ENCODE measurements around the gene C1orf167.
"Not testable (repeated sequence)": the region's sequence is repeated elsewhere in the genome, so short reads cannot be mapped to it uniquely, and the experiment has no call there.

Gene C1orf167

DNA sequence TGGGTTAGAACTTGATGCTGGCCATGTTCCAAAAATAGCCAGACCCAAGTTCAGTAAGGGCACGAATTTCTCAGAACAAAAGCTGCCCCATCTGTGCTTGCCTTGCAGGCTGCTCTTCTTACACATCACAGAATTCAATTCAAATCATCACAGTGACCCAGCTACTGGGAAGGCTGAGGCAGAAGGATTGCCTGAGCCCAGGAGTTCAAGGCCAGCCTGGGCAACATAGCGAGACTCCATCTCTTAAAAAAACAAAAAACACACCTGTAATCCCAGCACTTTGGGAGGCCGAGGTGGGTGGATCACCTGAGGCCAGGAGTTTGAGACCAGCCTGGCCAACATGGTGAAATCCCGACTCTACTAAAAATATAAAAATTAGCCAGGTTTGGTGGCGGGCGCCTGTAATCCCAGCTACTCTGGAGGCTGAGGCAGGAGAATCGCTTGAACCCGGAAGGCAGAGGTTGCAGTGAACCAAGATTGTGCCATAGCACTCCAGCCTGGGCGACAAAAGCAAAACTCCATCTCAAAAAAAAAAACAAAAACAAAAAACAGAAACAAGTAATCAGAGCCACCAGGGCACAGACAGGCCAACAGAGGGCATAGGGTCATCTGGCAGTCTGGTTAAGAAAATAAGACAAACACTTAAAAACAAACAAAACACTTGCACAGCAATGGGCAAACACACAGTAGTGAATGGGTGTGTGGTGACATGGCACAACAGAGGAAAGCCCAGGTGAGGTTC, 42.1 kb downstream of the C1orf167 start:
- DNase-seq, result not testable (repeated sequence)

DNA sequence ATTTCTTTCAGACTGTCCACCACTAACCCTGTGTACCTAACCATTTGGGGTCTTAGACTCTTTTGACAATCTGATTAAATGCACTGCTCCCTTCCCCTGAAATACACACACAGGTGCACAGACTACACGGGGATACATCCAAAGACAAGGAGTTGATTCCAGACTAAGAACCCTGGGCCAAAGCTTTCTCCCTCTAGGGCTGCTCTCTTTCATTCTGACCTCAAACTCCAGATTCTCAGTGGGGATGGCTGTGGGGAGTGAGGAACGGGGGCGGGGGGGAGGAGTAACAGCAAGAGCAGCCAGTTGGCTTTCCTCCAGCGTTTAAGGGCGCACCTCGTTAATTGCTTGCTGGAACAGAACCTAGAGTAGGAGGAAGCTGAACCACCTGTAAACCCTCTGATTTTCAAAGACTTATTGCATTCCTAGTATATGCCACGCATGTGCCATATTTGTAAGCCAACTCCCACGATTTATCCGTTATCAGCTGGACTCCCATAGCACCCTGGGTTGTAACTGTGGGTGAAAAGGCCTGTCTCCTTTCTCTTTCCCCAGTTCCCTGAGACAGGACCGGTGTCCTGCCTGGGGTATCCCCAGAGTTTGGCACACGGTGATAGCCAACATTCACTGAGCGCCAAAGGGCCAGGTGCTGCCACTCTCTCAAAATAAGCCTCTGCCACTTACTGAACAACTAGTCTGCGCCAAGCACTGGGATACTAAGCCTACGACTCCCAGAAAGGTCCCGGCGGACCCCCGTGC, 42.9 kb downstream of the C1orf167 start:
- peak; percentile 40 to 49 for DNase-seq

DNA sequence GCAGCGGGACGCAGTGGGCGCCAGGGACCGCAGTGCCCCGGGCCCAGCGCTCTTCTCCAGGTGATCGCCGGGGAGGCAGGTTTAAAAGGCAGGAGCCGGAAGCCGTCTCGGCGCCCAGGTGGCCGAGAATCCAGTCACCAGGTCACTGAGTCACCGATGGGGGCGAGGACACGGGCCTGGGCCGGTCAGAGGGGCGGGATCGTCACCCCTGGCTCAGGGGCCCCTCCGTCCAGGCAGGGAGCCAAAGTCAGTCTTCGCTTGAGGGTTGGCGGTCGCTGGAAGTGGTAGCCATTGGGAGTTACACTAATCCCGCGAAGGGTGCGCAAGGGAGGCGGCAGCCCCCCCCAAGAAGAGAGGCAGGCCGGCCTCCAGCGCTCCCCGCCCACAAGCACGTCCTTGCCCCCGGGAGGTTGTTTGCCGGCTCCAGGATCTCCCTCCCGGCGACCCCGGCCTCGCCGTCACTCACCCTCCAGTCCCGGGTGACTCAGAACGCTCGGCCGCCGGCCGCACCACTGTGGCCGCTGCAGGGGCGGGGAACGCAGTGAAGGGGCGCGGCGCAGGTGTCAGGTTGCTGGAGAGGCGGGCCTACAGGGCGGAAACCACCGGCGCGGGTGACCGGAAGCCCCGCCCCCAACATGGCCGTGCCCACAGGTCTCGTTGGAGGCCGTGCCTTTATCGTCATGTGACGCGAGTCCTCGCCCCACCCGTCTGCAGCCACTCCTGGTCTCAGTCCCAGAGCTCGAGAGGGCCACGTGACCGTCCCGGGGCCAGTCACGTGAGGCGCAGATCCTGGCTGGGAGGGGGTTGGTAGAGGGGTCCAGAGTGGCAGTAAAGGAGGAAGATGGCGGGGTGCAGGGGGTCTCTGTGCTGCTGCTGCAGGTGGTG, 43.7 kb downstream of the C1orf167 start, which contains the start of the genes CLCN6 and MTHFR:
TSS of gene CLCN6 (plus strand) at position 770 of the 885 bp plus-strand sequence. CDS start at position 842, 72 bp downstream.
TSS of gene MTHFR (minus strand) at position 543 of the 885 bp plus-strand sequence. CDS start 2,848 bp downstream, outside the sequence.
- peak; percentile 99 for DNase-seq

DNA sequence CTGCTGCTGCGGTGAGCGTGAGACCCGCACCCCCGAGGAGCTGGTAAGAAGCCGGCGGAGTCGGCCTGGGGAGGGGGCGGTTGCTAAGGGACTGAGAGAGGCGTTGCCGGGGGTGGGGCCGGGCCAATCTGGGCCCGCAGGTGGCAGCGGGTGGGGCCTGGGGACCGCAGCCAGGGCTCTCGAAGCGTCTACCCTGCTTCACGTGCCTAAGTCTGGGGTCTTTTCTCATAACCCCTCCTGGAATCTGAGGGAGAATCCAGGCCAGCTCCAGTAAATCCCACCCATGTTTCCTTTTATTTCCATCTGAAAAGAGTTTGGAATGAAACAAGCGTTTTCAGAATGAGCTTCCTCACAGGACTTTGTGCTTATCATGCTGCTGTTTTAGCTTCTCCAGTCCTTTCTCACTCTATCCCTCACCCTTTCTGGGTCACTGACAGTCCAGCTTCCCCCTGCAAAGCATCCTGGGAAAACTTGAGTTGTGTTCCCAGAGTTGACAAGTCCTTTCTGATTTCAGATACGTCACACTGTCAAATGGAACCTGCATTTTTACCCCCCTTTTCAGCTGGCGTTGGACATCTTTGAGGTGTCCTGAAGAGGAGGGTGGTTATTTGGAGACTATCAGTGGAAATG, 44.4 kb downstream of the C1orf167 start:
- DNase-seq, result no peak

DNA sequence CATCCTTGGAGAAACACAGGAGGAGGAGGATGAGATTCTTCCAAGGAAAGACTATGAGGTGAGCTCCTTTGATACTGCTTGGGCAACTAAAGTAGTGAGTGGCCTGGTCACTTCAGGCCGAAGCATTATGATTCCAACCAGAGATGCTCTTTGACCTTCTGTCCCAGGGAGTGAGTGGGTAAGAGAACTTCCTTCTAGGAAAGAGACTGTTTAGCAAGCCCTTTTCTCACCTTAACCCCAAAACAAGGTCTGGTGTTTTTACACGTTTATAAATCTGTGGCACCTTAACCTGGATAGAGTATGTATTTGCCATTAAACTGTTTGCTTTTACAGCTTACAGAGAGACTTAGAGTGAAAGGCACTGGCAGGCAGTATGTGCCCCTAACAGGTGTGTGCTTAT, 45.1 kb downstream of the C1orf167 start:
- no peak for DNase-seq

DNA sequence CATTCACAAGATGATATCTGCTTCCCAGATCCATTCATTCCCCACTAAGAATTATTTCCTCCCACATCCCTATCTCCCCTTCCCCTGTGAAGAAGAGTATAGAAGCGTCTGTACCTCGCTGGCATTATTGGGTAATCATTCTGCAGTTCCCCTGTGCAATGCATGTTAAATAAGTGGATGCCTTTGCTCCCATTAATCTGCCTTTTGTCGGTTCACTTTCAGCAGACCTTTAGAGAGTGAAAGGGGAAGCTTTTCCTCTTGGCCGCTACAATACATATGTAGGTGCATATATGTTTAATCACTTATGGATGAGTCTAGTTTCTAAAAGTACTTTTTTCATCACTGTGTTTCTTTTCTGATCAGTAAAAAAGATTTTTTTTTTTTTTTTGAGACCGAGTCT, 51.0 kb downstream of the C1orf167 start:
- no peak for DNase-seq

DNA sequence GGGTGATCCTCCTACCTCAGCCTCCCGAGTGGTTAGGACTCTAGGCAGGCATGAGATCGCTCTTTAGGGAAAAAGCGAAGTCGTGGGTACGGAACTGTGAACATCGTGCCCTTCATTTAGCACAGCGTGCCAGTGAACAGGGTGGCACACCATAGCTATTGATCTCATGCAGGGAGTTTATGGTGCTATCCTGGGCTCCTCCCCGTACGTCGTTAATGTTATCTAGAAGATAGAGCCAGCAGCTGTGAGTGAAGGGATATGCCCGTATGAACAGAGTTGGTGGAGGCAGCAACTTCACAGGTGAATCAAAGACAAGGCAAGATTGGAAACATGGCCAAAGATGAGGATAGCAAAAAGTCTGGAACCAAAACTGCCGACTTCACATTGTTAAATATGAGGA, 55.2 kb downstream of the C1orf167 start:
- no peak for DNase-seq

DNA sequence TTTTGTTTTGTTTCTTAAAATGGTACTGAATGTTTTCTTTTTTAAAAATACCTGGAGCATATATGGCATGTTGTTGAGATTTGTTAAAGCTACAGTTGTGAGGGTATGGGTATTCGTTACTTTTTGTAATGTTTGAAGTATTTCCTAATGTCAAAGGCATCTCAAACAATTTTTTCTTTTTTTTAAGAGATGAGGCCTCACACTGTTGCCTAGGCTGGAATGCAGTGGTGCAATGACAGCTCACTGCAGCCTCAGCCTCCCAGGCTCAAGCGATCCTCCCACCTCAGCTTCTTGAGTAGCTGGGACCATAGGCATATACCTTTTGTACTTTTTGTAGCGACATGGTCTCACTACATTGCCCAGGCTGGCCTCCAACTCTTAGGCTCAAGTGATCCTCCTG, 60.1 kb downstream of the C1orf167 start:
- DNase-seq, result no peak

DNA sequence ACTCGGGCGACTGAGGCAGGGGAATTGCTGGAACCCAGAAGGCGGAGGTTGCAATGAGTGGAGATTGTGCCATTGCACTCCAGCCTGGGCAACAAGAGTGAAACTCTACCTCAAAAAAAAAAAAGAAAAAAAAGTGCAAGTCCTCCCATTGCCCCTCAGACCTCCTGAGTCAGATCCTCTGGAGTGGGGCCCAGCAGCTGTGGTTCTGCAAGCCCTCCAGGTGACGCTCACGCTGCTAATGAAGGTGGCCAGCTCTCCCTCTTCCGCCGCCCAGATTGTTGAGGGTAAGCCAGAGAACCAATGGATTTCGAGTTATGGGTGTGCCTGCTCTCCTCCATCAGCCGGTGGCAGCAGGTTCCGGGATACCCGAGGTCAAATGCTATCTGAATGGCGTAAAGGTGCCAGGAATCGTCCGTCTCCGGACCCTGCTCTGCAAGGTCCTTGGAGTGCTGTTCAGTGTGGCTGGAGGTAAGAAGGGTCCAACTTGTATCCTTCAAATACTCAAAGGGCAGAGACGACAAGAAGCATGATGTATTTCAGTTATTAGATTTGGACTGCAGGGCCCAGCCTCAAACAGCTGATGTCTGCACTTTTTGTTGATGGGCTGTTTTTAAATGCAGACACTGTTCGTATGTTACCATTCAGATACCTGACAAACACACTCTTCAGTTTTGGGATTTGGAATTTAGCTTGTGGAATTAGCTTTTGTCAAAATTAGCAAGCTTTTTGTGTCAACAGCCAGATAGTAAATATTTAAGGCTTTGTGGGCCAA, 61.6 kb downstream of the C1orf167 start:
- DNase-seq, result no peak

DNA sequence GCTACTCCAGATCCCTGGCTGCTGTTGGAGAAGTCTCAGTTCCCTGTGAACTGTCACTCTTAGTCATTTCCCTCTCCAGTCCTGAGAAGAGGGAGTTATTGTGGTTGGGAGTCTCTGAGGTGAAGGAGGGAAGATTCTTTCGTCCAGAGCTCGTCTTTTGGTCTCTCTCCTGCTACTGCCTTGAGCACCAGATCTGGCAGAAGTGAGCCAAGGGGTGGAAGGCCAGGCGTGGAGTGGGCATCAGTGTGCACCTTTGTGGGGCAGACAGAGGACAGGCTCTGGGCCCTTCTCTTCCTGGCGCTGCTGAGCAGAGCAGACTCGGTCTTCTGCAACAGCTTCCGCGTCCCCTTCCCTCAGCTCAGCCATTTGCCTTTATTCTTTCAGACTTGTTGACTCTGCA, 63.1 kb downstream of the C1orf167 start:
- no peak for DNase-seq

DNA sequence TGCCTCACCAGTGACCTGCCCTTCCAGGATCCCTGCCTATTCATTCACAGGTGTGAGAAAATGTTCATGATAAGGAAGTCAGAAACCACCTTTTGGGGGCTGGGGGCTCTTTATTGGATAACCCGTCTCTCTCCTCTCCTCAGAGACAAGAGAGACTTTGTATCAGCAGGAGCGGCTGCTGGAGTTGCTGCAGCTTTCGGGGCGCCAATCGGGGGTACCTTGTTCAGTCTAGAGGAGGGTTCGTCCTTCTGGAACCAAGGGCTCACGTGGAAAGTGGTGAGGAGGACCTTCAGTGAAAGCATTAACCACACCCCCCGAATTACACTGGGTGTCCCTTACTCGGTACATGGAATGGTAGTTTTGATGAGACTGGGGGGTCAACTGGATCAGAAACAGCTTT, 65.0 kb downstream of the C1orf167 start:
- DNase-seq, result no peak

DNA sequence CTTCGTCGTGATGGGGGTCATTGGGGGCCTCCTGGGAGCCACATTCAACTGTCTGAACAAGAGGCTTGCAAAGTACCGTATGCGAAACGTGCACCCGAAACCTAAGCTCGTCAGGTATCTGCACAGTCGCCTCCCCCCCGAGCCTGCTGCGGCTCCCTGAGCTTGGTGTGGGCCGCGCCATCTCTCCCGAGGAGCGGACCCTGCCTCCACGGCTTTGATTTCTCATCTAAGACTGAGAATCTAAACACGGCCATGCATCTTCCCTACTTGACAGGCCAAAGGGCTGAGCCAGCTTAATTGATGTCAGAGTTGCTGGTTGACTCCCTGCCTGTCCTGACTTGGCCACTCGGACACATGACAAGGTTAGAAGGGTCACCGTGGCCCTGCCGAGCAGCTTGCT, 66.5 kb downstream of the C1orf167 start:
- no peak for DNase-seq

DNA sequence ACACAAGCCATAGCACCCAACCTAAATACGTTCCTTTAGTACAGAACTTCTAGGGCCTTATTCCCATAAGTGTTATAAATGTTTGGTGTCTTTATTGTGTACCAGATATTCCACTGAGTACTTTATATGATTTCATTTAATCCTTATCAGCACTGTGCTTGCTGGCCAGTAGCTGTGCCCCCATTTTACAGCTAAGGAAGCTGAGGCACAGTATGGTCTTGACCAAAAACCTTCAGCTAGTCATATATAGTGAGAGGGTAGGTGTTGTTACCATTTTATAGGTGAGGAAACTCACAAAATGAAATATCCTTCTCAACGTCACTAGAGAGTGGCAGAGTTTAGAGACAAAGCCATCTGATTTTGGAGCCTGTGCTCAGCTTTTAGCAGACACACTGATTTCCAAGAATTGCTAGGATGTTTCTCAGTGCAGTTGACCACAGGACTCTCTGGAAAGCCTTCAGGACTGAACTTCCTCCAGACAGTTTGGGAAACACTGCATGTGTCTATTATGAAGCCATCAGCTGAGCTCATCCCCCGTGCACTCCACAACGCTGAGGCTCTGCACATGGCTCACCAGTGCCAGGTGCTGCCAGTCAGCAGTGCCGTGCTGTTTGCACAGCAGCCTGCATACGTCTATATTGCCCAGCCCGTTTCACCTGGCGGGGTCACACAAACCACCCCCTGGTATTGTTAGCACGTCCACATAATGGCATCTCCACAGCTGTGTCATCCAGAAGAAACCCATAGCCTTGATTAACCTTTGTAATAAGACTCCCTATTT, 70.1 kb downstream of the C1orf167 start:
- DNase-seq, result no peak

DNA sequence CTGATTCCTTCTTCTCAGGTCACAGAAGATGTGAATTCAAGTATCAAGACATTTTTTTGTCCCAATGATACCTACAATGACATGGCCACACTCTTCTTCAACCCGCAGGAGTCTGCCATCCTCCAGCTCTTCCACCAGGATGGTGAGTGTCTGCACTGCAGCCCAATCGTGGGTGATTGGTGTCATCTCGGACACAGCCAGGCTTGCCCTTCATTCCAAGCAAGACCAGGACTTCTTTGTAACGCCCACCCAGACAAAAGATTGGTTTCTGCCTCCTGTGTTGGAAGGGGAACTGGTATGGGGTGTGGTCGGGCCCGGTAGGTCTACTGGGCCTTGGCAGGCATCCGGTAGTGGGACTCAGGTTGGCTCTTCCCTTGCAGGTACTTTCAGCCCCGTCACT, 71.5 kb downstream of the C1orf167 start:
- no peak for DNase-seq

DNA sequence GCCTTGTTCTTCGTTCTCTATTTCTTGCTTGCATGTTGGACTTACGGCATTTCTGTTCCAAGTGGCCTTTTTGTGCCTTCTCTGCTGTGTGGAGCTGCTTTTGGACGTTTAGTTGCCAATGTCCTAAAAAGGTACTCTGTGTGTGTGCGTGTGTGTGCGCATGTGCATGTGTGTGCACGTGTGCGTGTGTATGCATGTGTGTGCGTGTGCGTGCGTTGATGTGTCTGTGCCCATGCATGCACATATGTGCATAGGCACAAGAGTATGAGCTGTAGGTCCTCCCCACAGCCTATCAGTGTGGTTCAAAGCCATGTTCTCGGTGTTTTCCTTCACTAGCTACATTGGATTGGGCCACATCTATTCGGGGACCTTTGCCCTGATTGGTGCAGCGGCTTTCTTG, 71.9 kb downstream of the C1orf167 start:
- DNase-seq, result no peak

DNA sequence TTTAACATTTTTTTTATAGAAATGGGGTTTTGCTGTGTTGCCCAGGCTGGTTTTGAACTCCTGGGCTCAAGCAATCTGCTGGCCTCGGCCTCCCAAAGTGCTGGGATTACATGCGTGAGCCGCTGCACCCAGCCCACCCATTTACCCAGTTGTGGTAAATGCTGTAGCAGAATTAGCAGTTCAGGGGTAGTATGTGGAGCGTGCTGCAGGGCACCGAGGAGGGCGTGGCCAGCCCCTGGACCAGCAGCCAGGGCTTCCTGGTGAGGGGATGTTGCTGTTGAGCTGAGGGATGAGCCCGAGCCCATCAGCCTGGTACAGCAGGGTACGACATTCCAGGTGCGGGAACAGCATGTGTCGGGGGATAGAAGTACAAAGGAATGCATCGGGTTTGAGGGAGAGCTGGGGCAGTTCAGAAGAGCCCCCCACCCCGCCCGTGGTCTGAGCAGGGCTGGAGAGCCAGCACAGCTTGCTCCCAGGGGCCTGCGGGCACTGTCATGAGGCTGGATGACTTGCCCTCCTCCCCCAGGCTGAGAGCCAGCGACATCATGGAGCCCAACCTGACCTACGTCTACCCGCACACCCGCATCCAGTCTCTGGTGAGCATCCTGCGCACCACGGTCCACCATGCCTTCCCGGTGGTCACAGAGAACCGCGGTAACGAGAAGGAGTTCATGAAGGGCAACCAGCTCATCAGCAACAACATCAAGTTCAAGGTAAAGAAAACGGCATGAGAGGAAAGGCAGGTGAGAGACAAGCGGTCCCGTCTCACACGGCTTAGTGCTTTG, 73.6 kb downstream of the C1orf167 start:
- no peak for DNase-seq

DNA sequence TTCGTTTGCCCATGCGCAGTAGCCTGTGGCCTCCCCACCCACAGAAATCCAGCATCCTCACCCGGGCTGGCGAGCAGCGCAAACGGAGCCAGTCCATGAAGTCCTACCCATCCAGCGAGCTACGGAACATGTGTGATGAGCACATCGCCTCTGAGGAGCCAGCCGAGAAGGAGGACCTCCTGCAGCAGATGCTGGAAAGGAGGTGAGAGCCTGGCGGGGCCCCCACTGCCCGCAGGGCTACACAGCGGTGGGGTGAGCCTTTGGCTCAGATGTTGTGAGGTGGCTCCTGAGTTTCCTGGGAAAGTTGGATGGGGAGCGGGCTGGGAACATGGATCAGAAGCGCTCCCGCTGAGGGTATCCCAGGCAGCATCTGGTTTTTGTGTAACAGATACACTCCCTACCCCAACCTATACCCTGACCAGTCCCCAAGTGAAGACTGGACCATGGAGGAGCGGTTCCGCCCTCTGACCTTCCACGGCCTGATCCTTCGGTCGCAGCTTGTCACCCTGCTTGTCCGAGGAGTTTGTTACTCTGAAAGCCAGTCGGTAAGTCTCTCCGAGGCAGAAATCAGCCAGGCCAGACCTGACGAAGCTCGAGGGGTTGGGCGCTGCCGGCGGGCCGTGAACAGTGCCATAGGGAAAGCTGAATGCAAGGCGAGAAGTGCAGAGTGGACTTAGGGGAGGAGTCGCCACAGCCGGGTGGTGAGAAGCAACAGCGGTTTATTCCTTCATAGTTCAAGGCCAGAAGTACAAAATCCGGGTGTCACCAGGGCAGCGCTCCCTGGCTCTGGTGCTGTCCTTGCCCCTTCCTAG, 75.2 kb downstream of the C1orf167 start:
- no peak for DNase-seq

DNA sequence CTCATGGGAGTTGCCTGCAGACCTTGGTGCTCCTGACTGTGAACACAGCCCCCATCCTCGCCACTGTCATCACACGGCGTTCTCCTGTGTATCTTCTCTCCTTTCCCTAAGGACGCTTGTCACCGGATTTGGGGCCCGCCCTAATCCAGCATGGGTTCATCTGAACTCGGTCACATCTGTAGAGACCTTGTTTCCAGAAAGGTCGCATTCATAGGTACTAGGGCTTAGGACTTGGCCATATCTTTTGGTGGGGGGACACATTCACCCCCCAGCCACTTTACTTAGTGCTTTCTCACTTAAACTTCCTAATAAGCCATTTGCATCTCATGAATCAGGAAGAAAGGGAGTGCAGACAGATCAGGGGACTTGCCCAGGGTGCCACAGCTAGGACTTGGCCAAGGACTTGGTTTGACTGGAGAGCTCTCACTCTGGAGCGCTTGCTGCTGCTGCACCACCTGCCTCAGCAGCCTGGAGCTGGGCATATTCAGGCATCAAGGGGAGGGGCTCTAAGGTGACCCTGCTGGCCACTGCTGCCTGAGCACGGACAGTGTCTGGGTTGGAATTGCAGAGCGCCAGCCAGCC, 75.9 kb downstream of the C1orf167 start:
- DNase-seq, result no peak

All from stimulated activated CD4-positive, alpha-beta T cell treated with anti-CD3 and anti-CD28 coated beads, Interleukin-2, amount 100 ng/mL, for 24 hours (primary cell).